Measurements from ENCODE around the gene MGME1. TPM values are rescaled to one million over a fixed set of nuclear protein-coding genes. Genes with fewer than 3 reads are reported as not detected.
A peak's percentile ranks its signal among the peaks of the same experiment; 100 is the strongest.

MGME1 gene
- total and polyA plus RNA-seq, 9 of the 15 experiments (the other 6 are each of a cell fraction or from before 2014, with no cell fraction given): 13.4 to 45.1 (median 30.6) TPM

DNA sequence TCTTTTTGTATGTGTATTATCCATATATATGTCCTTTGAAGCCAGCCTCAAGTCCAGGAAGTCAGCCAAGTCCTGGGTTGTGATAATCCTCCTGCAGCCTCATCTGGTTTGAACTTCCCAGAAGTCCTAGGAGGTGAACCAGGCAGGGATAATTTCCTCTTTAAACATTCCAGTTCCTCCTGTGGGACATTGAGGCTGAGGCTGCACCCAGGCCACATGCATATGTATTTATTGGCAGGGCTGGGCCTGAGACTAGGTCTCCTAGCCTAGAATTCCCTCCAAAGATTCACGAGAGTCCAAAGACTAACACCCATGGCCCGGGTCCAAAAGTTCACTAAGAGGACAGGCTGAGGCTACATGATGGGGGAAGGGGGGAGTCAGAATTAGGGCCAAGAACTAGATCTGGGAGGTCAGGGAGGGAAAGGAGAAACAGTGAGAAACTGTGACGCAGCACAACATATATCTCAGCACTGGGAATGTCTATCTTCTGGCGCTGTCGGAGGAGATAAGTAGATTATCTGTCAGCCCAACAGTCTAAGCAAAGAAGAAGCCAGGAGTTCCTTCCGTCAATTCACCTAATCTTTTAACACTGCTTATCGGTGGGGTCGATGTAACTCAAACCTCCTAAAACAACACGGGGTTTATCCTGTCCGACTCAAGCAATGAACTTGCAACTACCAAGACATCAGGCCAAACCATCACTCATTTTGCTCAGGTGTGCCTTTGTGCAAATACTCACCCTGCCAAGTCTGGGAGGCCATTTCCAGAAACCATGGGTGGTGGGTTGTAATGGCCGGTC, 43.5 kb upstream of the MGME1 start (continued):
- TF ChIP-seq SIRT6 (IDR thresholded peaks at IDR 0.05; ENCODE audit: low read depth, low read length) (no peak), CBX1 (IDR thresholded peaks at IDR 0.05; ENCODE audit: low read depth) (no peak), ZNF766 (CRISPR knock-in tag; conservative IDR thresholded peaks at IDR 0.05) (peak; percentile 86), DNMT1 (IDR thresholded peaks at IDR 0.05) (no peak), ZNF143 (CRISPR knock-in tag; IDR thresholded peaks at IDR 0.05) (no peak), ZC3H11A (IDR thresholded peaks at IDR 0.05; ENCODE audit: low read depth, low read length) (no peak), TAF9B (IDR thresholded peaks at IDR 0.05; ENCODE audit: partially characterized antibody) (peak; percentile 24), FOSL1 (tag; conservative IDR thresholded peaks at IDR 0.05) (no peak), ZNF174 (CRISPR knock-in tag; IDR thresholded peaks at IDR 0.05) (no peak), RBBP5 (IDR thresholded peaks at IDR 0.05; ENCODE audit: borderline replicate concordance, insufficient read depth, low read length, poor library complexity, severe bottlenecking) (peak; percentile 41), HDAC6 (IDR thresholded peaks at IDR 0.05; ENCODE audit: low read depth, low read length) (no peak), ZNF507 (tag; conservative IDR thresholded peaks at IDR 0.05) (no peak), BRCA1 (IDR thresholded peaks at IDR 0.05) (no peak), BRCA1 (CRISPR knock-in tag; IDR thresholded peaks at IDR 0.05) (no peak), ASH1L (IDR thresholded peaks at IDR 0.05; ENCODE audit: borderline replicate concordance, low read depth, partially characterized antibody) (no peak), MXI1 (IDR thresholded peaks at IDR 0.05; ENCODE audit: low read depth, low read length) (no peak), ZNF785 (CRISPR knock-in tag; IDR thresholded peaks at IDR 0.05) (no peak)
- TF ChIP-seq, protein P1, sequence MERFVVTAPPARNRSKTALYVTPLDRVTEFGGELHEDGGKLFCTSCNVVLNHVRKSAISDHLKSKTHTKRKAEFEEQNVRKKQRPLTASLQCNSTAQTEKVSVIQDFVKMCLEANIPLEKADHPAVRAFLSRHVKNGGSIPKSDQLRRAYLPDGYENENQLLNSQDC (CRISPR knock-in tag; IDR thresholded peaks at IDR 0.05): no peak
- TF ChIP-seq, protein P2, sequence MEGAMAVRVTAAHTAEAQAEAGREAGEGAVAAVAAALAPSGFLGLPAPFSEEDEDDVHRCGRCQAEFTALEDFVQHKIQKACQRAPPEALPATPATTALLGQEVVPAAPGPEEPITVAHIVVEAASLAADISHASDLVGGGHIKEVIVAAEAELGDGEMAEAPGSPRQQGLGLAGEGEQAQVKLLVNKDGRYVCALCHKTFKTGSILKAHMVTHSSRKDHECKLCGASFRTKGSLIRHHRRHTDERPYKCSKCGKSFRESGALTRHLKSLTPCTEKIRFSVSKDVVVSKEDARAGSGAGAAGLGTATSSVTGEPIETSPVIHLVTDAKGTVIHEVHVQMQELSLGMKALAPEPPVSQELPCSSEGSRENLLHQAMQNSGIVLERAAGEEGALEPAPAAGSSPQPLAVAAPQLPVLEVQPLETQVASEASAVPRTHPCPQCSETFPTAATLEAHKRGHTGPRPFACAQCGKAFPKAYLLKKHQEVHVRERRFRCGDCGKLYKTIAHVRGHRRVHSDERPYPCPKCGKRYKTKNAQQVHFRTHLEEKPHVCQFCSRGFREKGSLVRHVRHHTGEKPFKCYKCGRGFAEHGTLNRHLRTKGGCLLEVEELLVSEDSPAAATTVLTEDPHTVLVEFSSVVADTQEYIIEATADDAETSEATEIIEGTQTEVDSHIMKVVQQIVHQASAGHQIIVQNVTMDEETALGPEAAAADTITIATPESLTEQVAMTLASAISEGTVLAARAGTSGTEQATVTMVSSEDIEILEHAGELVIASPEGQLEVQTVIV (CRISPR knock-in tag; IDR thresholded peaks at IDR 0.05; ENCODE audit: borderline replicate concordance): no peak
- TF ChIP-seq, protein P3, sequence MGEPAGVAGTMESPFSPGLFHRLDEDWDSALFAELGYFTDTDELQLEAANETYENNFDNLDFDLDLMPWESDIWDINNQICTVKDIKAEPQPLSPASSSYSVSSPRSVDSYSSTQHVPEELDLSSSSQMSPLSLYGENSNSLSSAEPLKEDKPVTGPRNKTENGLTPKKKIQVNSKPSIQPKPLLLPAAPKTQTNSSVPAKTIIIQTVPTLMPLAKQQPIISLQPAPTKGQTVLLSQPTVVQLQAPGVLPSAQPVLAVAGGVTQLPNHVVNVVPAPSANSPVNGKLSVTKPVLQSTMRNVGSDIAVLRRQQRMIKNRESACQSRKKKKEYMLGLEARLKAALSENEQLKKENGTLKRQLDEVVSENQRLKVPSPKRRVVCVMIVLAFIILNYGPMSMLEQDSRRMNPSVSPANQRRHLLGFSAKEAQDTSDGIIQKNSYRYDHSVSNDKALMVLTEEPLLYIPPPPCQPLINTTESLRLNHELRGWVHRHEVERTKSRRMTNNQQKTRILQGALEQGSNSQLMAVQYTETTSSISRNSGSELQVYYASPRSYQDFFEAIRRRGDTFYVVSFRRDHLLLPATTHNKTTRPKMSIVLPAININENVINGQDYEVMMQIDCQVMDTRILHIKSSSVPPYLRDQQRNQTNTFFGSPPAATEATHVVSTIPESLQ (CRISPR knock-in tag; IDR thresholded peaks at IDR 0.05): no peak
- TF ChIP-seq, protein P4, sequence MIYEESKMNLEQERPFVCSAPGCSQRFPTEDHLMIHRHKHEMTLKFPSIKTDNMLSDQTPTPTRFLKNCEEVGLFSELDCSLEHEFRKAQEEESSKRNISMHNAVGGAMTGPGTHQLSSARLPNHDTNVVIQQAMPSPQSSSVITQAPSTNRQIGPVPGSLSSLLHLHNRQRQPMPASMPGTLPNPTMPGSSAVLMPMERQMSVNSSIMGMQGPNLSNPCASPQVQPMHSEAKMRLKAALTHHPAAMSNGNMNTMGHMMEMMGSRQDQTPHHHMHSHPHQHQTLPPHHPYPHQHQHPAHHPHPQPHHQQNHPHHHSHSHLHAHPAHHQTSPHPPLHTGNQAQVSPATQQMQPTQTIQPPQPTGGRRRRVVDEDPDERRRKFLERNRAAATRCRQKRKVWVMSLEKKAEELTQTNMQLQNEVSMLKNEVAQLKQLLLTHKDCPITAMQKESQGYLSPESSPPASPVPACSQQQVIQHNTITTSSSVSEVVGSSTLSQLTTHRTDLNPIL (CRISPR knock-in tag; IDR thresholded peaks at IDR 0.05): no peak
- TF ChIP-seq, protein P5, sequence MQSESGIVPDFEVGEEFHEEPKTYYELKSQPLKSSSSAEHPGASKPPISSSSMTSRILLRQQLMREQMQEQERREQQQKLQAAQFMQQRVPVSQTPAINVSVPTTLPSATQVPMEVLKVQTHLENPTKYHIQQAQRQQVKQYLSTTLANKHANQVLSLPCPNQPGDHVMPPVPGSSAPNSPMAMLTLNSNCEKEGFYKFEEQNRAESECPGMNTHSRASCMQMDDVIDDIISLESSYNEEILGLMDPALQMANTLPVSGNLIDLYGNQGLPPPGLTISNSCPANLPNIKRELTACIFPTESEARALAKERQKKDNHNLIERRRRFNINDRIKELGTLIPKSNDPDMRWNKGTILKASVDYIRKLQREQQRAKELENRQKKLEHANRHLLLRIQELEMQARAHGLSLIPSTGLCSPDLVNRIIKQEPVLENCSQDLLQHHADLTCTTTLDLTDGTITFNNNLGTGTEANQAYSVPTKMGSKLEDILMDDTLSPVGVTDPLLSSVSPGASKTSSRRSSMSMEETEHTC (IDR thresholded peaks at IDR 0.05): no peak
